ENCODE results near the gene DGCR8. TPM values are rescaled to one million over a fixed set of nuclear protein-coding genes. Genes with fewer than 3 reads are reported as not detected.

Gene DGCR8
- total RNA-seq, 4 donors from 2014 or later = 16.9 to 27.6 (median 25.5) TPM

GRCh38 chr22:20145206-20145831, 65.3 kb downstream of the DGCR8 start:
- Histone ChIP-seq H3K27me3 (no peaks in the 10 kb centered on the region), H3K9me3 (no peaks in the 10 kb centered on the region), H3K4me1 (no peaks in the 10 kb centered on the region), H3K4me3 (no peak overlapping the region), H3K27ac (no peak overlapping the region), H3K36me3 (peaks cover 0 to 62% of the 10 kb centered on the region in 2 donors)
- TF ChIP-seq CTCF (IDR thresholded peaks at IDR 0.05) = no peak
- TF ChIP-seq POLR2AphosphoS5 (IDR thresholded peaks at IDR 0.05) = no peak
- no peak for TF ChIP-seq EP300 (IDR thresholded peaks at IDR 0.05)
- TF ChIP-seq POLR2A (IDR thresholded peaks at IDR 0.05) = no peak
- WGBS, 2 donors (ENCODE audit: low coverage in 1 of 2) = no CpG with 5 or more reads among the region's 22 CpGs
- no peak for ATAC-seq

- no peaks in the 10 kb centered on the region for H3K4me1 ChIP-seq
- H3K9me3 ChIP-seq = no peaks in the 10 kb centered on the region
- WGBS, 2 donors (ENCODE audit: low coverage in 1 of 2) = no CpG with 5 or more reads among the region's 21 CpGs
- no peak overlapping the region for H3K4me3 ChIP-seq
- H3K27me3 ChIP-seq = no peaks in the 10 kb centered on the region
- ATAC-seq = no peak
- peaks cover 0 to 57% of the 10 kb centered on the region in 2 donors for H3K36me3 ChIP-seq
- no peak for TF ChIP-seq POLR2A (IDR thresholded peaks at IDR 0.05)
- TF ChIP-seq POLR2AphosphoS5 (IDR thresholded peaks at IDR 0.05) = no peak
- no peak for TF ChIP-seq EP300 (IDR thresholded peaks at IDR 0.05)
- no peak for TF ChIP-seq CTCF (IDR thresholded peaks at IDR 0.05)
- H3K27ac ChIP-seq = no peak overlapping the region
Observed at GRCh38 chr22:20145832-20146223, 65.8 kb downstream of the DGCR8 start.

- no CpG with 5 or more reads among the region's 22 CpGs for WGBS, 2 donors (ENCODE audit: low coverage in 1 of 2)
- Histone ChIP-seq H3K27me3 (no peaks in the 10 kb centered on the region), H3K4me1 (no peaks in the 10 kb centered on the region), H3K9me3 (no peaks in the 10 kb centered on the region), H3K36me3 (peaks cover 0 to 48% of the 10 kb centered on the region in 2 donors), H3K4me3 (no peak overlapping the region), H3K27ac (no peak overlapping the region)
- ATAC-seq = no peak
- no peak for TF ChIP-seq CTCF (IDR thresholded peaks at IDR 0.05)
- TF ChIP-seq EP300 (IDR thresholded peaks at IDR 0.05) = no peak
Observed at GRCh38 chr22:20146777-20147176, 66.7 kb downstream of the DGCR8 start.

- WGBS, 2 donors (ENCODE audit: low coverage in 1 of 2) = no CpG with 5 or more reads among the region's 14 CpGs
- Histone ChIP-seq H3K4me3 (no peak overlapping the region), H3K27me3 (no peaks in the 10 kb centered on the region), H3K36me3 (peaks cover 0 to 41% of the 10 kb centered on the region in 2 donors), H3K4me1 (no peaks in the 10 kb centered on the region), H3K9me3 (no peaks in the 10 kb centered on the region), H3K27ac (no peak overlapping the region)
- TF ChIP-seq POLR2A (IDR thresholded peaks at IDR 0.05) = no peak
- no peak for TF ChIP-seq EP300 (IDR thresholded peaks at IDR 0.05)
- no peak for TF ChIP-seq CTCF (IDR thresholded peaks at IDR 0.05)
- TF ChIP-seq POLR2AphosphoS5 (IDR thresholded peaks at IDR 0.05) = no peak
- no peak for ATAC-seq
Observed at GRCh38 chr22:20147237-20147988, 67.4 kb downstream of the DGCR8 start.

GRCh38 chr22:20148414-20148813, 68.4 kb downstream of the DGCR8 start:
- Histone ChIP-seq H3K36me3 (peaks cover 0 to 31% of the 10 kb centered on the region in 2 donors), H3K27ac (no peak overlapping the region), H3K4me1 (no peaks in the 10 kb centered on the region), H3K27me3 (no peaks in the 10 kb centered on the region), H3K9me3 (no peaks in the 10 kb centered on the region), H3K4me3 (no peak overlapping the region)
- WGBS, 2 donors (ENCODE audit: low coverage in 1 of 2) = 90% methylated on average over 2 of the region's 18 CpGs; no CpG with 5 or more reads in 1 of the 2 donors
- ATAC-seq = no peak
- no peak for TF ChIP-seq EP300 (IDR thresholded peaks at IDR 0.05)
- no peak for TF ChIP-seq POLR2AphosphoS5 (IDR thresholded peaks at IDR 0.05)
- no peak for TF ChIP-seq CTCF (IDR thresholded peaks at IDR 0.05)
- no peak for TF ChIP-seq POLR2A (IDR thresholded peaks at IDR 0.05)
